ENCODE results near the gene TMPRSS11F. TPM values are rescaled to one million over a fixed set of nuclear protein-coding genes. Genes with fewer than 3 reads are reported as not detected.

The TMPRSS11F gene
- total RNA-seq, 1 experiment from 2014 or later: not detected

DNA sequence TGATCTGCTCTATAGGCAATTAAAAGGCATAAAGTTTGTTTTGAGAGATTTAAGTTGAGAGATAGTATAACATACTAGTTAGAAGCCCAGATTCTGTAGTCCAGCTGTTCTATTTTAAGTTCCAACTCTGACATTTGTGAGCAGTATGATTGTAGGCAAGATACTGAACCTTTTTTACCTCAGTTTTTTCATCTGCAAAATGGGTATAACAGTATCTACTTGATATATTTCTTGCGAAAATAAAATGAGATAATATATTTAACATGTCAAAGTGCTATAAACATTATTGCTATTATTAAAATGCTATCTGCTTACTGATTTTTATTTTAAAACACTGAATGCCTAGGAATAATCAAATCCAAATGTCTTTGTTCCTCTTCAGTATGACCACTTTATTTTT lies 19.2 kb downstream of the TMPRSS11F start:
- in situ Hi-C loops (cut with HindIII; ENCODE audit: low pct_unique_long_range_greater_than_20kb, low sequenced_read_pairs): no loop called here
- DNase-seq (ENCODE audit: low read depth): no peak

DNA sequence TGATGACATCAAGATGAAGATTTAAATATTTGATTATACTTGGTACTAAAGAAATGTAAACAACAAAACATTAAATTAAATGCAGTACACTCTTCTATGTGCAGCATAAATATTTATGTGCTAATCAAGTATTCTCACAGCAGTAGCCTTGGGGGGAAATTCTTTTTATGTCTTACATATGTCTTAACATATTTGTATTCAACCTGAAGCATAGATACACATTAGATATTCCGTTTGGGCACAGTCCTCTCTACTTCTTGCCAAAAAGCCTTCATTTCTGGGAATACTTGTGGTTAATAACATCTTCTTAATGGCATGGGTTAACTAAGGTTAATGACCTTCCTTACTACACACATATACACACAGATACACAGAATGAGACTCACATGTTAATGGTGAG lies 19.8 kb downstream of the TMPRSS11F start:
- in situ Hi-C loops (cut with HindIII; ENCODE audit: low pct_unique_long_range_greater_than_20kb, low sequenced_read_pairs): no loop called here
- DNase-seq (ENCODE audit: low read depth): no peak

DNA sequence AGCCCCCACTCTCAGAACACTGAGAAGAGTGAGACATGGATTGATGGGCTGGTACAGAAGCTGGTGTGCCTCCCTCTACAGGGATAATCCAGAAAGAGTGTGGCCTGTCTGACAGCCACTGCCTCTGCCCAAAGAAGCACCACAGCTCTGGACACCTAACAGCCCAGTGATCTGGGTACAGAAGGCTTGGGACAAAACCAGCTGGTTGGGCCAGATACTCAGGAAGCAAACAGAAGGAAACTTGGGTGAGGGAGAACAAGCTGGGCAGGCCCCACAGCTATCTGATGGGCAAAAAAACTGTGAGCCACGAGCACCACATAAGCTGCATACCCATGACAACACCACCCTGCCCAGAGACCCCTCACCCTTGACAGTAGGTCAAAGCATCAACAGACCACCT lies 46.9 kb downstream of the TMPRSS11F start:
- in situ Hi-C loops (cut with HindIII; ENCODE audit: low pct_unique_long_range_greater_than_20kb, low sequenced_read_pairs): no loop called here
- no peak for DNase-seq (ENCODE audit: low read depth)

DNA sequence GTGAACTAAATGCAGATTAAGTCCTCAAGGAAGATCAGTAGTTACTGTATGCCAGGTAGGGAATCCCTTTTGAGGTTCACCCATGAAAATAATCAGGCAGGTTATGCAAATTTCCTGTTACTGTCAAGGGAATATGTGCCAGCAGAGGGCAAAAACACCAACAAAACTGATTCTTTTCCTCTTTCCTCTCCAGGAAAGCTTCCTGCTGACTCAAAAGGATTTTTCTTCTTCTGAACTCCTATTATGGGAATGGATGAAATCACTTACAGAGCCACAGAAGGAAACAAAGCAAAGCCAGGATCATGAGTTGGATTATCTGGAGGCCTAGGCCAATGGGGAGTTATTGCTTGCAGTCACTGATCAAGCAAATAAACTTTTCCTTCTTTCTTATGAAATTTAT lies 49.7 kb downstream of the TMPRSS11F start:
- in situ Hi-C loops (cut with HindIII; ENCODE audit: low pct_unique_long_range_greater_than_20kb, low sequenced_read_pairs): no loop called here
- no peak for DNase-seq (ENCODE audit: low read depth)

DNA sequence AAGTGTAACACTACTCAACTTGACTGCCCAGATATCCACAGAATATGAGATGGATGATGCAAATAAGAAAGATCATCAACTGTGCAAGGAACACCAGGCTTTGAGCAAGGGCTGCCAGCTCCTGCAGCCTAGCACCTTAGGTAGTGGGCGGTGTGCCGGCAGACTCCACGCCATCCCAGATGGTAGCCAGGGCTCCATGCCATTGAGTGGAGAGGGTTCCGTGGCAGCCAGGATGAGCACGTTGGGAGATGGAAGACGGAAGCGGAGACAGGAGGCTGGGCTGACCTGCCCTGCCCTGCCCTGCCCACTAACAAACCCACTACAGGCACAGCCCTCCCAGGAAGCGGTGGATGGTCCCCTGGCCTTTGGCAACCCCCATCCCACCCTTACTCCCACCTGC lies 51.9 kb downstream of the TMPRSS11F start:
- DNase-seq (ENCODE audit: low read depth): no peak
- in situ Hi-C loops (cut with HindIII; ENCODE audit: low pct_unique_long_range_greater_than_20kb, low sequenced_read_pairs): no loop called here

DNA sequence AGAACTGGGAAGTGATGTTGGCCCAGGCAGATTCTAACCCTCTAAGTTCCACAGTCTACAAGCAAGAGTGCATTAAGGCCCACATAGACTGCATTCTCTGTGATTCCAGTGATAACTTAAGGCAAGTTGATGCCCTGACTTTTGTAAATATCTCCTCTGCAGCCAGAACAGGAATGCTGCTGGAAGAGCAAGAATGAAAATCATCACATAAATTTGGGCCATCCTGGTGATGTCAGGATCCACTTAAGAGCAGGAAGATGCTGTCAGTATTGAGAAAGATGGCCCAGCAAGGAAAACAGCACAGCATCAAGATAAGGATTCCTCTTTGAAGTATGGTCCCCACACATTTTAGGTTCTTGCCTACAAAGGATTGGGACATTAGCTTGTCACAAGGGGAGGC lies 52.4 kb downstream of the TMPRSS11F start:
- no peak for DNase-seq (ENCODE audit: low read depth)
- in situ Hi-C loops (cut with HindIII; ENCODE audit: low pct_unique_long_range_greater_than_20kb, low sequenced_read_pairs): no loop called here

DNA sequence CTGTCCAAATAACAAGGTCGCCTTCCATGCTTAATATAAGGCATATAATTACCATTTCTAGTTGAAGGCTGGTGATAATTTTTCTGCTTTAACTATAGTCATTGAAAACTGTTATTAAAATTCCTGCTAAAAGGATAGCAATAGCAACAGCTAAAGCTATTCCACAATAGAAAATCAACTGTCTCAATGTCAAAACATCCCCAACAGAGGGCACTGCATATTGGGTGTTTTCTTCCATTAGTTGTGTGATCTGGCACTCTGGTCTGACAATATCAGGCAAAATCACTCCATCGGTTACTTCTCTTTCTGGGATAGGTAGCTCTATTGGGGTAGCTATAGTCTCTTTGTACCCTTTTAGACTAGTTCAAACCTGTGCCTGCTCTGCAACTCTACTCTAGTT lies 53.5 kb downstream of the TMPRSS11F start:
- in situ Hi-C loops (cut with HindIII; ENCODE audit: low pct_unique_long_range_greater_than_20kb, low sequenced_read_pairs): no loop called here
- DNase-seq (ENCODE audit: low read depth): no peak

- DNase-seq (ENCODE audit: low read depth): no peak
- in situ Hi-C loops (cut with HindIII; ENCODE audit: low pct_unique_long_range_greater_than_20kb, low sequenced_read_pairs): no loop called here
These were observed 55.3 kb downstream of the TMPRSS11F start for GRCh38 chr4:68074397-68074796.

GRCh38 chr4:68070302-68070701 lies 59.4 kb downstream of the TMPRSS11F start:
- in situ Hi-C loops (cut with HindIII; ENCODE audit: low pct_unique_long_range_greater_than_20kb, low sequenced_read_pairs): no loop called here
- DNase-seq (ENCODE audit: low read depth): no peak

GRCh38 chr4:68062501-68062900 lies 67.2 kb downstream of the TMPRSS11F start:
- in situ Hi-C loops (cut with HindIII; ENCODE audit: low pct_unique_long_range_greater_than_20kb, low sequenced_read_pairs): no loop called here
- DNase-seq (ENCODE audit: low read depth): no peak

- in situ Hi-C loops (cut with HindIII; ENCODE audit: low pct_unique_long_range_greater_than_20kb, low sequenced_read_pairs): no loop called here
These were observed 91.4 kb downstream of the TMPRSS11F start for GRCh38 chr4:68038272-68038671.

DNA sequence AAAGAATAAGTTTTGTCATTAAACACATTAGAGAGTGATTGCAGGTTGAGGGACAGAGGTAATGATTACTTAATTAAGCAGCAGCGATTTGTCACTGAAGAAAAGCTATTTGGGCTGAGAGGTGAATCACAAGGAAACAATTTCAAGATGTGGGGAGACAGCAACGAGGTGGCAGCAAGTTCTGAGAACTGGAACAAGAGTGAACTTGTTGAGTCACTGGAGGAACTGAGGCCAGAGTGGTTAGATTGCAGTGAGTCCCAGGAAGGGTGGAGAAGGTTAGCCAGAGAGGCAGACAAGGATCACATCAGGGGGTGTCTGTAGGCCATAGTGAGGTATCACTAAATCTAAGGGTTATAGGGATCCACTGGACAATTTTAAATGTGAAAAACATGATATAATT lies 108.5 kb downstream of the TMPRSS11F start:
- in situ Hi-C loops (cut with HindIII; ENCODE audit: low pct_unique_long_range_greater_than_20kb, low sequenced_read_pairs): no loop called here
- DNase-seq (ENCODE audit: low read depth): peak; percentile 61

More at GRCh38 chr4:68038272-68038671, 91.4 kb downstream of the TMPRSS11F start:
- DNase-seq (ENCODE audit: low read depth): no peak

DNA sequence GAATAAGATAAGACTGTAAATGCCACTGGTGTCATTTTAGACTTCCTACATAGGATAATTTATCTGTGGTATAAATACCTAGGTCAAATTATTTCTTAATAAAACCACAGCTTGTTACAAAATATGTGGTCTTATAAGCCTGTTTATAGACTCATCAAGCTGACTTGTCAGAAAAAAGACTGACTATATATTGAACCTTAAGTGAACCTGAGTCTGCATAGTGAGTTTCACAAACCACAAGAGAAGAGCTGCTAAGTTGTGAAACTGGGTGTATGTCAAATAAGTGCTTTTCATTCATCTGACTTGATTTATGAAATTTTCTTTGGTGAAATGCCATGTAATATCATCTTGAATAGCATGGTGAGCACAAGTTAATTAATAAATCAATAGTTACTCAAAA lies 118.0 kb downstream of the TMPRSS11F start:
- DNase-seq (ENCODE audit: low read depth): no peak
- in situ Hi-C loops (cut with HindIII; ENCODE audit: low pct_unique_long_range_greater_than_20kb, low sequenced_read_pairs): no loop called here

Other genes starting within 250 kb of the TMPRSS11F start
- gene TMPRSS11D, start 245.9 kb downstream of the TMPRSS11F start, total RNA-seq (2014; rRNA removed; shearing (Covaris generic); ENCODE audit: low replicate concordance): not detected in 2 replicates
- not detected in 2 replicates for gene TMPRSS11A, start 166.4 kb downstream of the TMPRSS11F start, total RNA-seq (2014; rRNA removed; shearing (Covaris generic); ENCODE audit: low replicate concordance)
- gene TMPRSS11B, start 115.8 kb upstream of the TMPRSS11F start, total RNA-seq (2014; rRNA removed; shearing (Covaris generic); ENCODE audit: low replicate concordance): not detected in 2 replicates
- 8.2 and 9.7 TPM in 2 replicates for gene YTHDC1, start 220.2 kb upstream of the TMPRSS11F start, total RNA-seq (2014; rRNA removed; shearing (Covaris generic); ENCODE audit: low replicate concordance)

Data from Caki2 (cell line).